Pancreas (tissue), 10 donors: ENCODE results near the gene DAB2. TPM values are rescaled to one million over a fixed set of nuclear protein-coding genes. Genes with fewer than 3 reads are reported as not detected.

Experiments used
- ATAC-seq, 4 donors: fragments of 200-7000 bp; cut with Tn5 transposase; one replicate each; pipeline versions ENCODE4 v1.8.0 to v1.9.1; 2020; ENCODE audit warnings: mild to moderate bottlenecking in 4 of 4, moderate library complexity in 4 of 4
- DNase-seq, 6 donors: peaks; one replicate each; pipeline ENCODE4 v3.0.0-alpha.2; 2020
- FAIRE-seq: peaks from 2 replicates; lab custom pipeline; 2012; peaks lifted over from hg19 to GRCh38; lab: Jason Lieb, UNC
- H3K27ac ChIP-seq, 4 donors: fragments of 200-600 bp; sonication (generic); 1 replicate in 3 of 4; 2 replicates in 1 of 4; pipeline versions ENCODE4 v1.5.0 to v1.8.0; 2020
- H3K27me3 ChIP-seq, 4 donors: fragments of 200-600 bp; one replicate each; pipeline ENCODE4 v1.8.0; 2021
- H3K36me3 ChIP-seq, 3 donors: fragments of 200-600 bp; sonication (generic) in 1 of 3; one replicate each; pipeline versions ENCODE4 v1.5.0 to v1.8.0; 2020 to 2021
- H3K4me1 ChIP-seq, 3 donors: fragments of 200-600 bp; one replicate each; pipeline ENCODE4 v1.8.0; 2021
- H3K4me3 ChIP-seq, 4 donors: fragments of 200-600 bp; sonication (generic) in 2 of 4; one replicate each; pipeline versions ENCODE4 v1.5.0 to v1.8.0; 2020 to 2021
- H3K9me3 ChIP-seq, 4 donors: fragments of 200-600 bp; one replicate each; pipeline ENCODE4 v1.8.0; 2021
- CTCF ChIP-seq, 4 donors: fragments of 200-600 bp; sonication (generic) in 3 of 4; IDR thresholded peaks; one replicate each; pipeline versions ENCODE4 v1.5.0 to v1.8.0; 2021; ENCODE audit warnings: antibody characterized with exemption in 4 of 4
- WGBS, 2 donors: extraction: QIAGEN DNeasy Blood & Tissue Kit; methylation state at CpG; one replicate each; pipeline ENCODE4 v1.1.7; 2013; 5-methylcytosine and 5-hydroxymethylcytosine counted together
- intact Hi-C, 3 donors: fragments of 100-400 bp; cut with DNase I; formaldehyde crosslinking; loops; one replicate each; pipeline versions ENCODE4 v1.11.1 to v1.14.2; 2022
- polyA plus RNA-seq, 2 donors: library from polyadenylated mRNA; stranded (reverse); fragments of 200-250 nt; gene quantifications; one replicate each; pipeline ENCODE4 v1.2.3, GENCODE V29; 2013
- total RNA-seq, 6 donors: library from RNA; stranded (reverse); fragmentation: NEBNext Ultra II Directional in 4 of 6; extraction: Animal tissue kit (Norgen Biotek cat#: 25700) in 4 of 6; gene quantifications; one replicate each; pipeline versions ENCODE4 v1.2.1 to v1.2.4, GENCODE V29; 2021 to 2023
- donor health status: healthy with polysubstance abuse.
- donor health status: DM: no; HTN: no; CAD: no; lungs with moderate emphysema.
- donor health status: DM: no; HTN: no; CAD: no.
- donor health status: control.
- donor health status: control.
- donor health status: Bipolar disorder and iron deficiency.
- donor health status: DM: yes; HTN: yes; CAD: no.
- donor health status: DM: no; HTN: no; CAD: no.
- donor health status: DM: no; HTN: no; CAD: no.
- donor health status: DM: yes; HTN: yes; CAD: no.

The DAB2 gene
- total and polyA plus RNA-seq, 8 donors: 12.0 to 53.3 (median 27.2) TPM

GRCh38 chr5:39377613-39378012, 47.2 kb downstream of the DAB2 start:
- TF ChIP-seq CTCF (IDR thresholded peaks at IDR 0.05): no peak
- intact Hi-C loops: loop anchor here in 2 of 3 donors (5.0 kb wide), 1 partner anchor 170 kb away; no protein-coding TSS in a partner anchor
- DNase-seq (no peak), FAIRE-seq (no peak), ATAC-seq (no peak)
- 38 to 46% methylated on average over 2 of the region's 2 CpGs for WGBS, 2 donors
- Histone ChIP-seq H3K27ac (no peak overlapping the region), H3K4me1 (no peaks in the 10 kb centered on the region), H3K36me3 (no peaks in the 10 kb centered on the region), H3K9me3 (no peaks in the 10 kb centered on the region), H3K27me3 (no peaks in the 10 kb centered on the region), H3K4me3 (no peak overlapping the region)

- H3K36me3 ChIP-seq: peaks cover 0 to 6% (median 0%) of the 10 kb centered on the region in 3 donors
- 19 to 22% methylated on average over 3 of the region's 3 CpGs for WGBS, 2 donors
- FAIRE-seq: peak; percentile 43
Measured at GRCh38 chr5:39376293-39376714, 48.5 kb downstream of the DAB2 start.

GRCh38 chr5:39373791-39374190, 51.0 kb downstream of the DAB2 start:
- Histone ChIP-seq H3K9me3 (no peaks in the 10 kb centered on the region), H3K4me3 (no peak overlapping the region), H3K36me3 (peaks cover 0 to 6% (median 0%) of the 10 kb centered on the region in 3 donors), H3K27me3 (no peaks in the 10 kb centered on the region), H3K4me1 (peaks cover 0 to 9% (median 4%) of the 10 kb centered on the region in 3 donors), H3K27ac (peak overlapping the region in 2 of 4 donors; percentile 54 to 55)
- FAIRE-seq (no peak), ATAC-seq (peak; percentile 48 to 78 (median 60)), DNase-seq (no peak)
- TF ChIP-seq CTCF (IDR thresholded peaks at IDR 0.05): no peak
- 52 to 58% methylated on average over 2 of the region's 2 CpGs for WGBS, 2 donors
- intact Hi-C loops: no loop called here

More at GRCh38 chr5:39376293-39376714, 48.5 kb downstream of the DAB2 start:
- DNase-seq (peak in 2 of 6 donors; percentile 9 to 52), ATAC-seq (peak; percentile 56 to 83 (median 76))
- Histone ChIP-seq H3K27ac (no peak overlapping the region), H3K9me3 (no peaks in the 10 kb centered on the region), H3K4me1 (no peaks in the 10 kb centered on the region), H3K4me3 (no peak overlapping the region), H3K27me3 (no peaks in the 10 kb centered on the region)
- intact Hi-C loops: loop anchor here in 2 of 3 donors (5.0 kb wide), 1 partner anchor 171 kb away; no protein-coding TSS in a partner anchor
- peak; percentile 45 to 72 (median 50) for TF ChIP-seq CTCF (IDR thresholded peaks at IDR 0.05)

GRCh38 chr5:39371367-39371635, 53.5 kb downstream of the DAB2 start:
- no peaks in the 10 kb centered on the region for H3K27me3 ChIP-seq
- no peak for TF ChIP-seq CTCF (IDR thresholded peaks at IDR 0.05)
- intact Hi-C loops: no loop called here
- DNase-seq (no peak), FAIRE-seq (no peak), ATAC-seq (no peak)
- H3K4me1 ChIP-seq: peaks cover 0 to 9% (median 4%) of the 10 kb centered on the region in 3 donors
- H3K4me3 ChIP-seq: no peak overlapping the region
- no peak overlapping the region for H3K27ac ChIP-seq
- H3K36me3 ChIP-seq: peaks cover 0 to 6% (median 0%) of the 10 kb centered on the region in 3 donors
- no peaks in the 10 kb centered on the region for H3K9me3 ChIP-seq
- 47 to 62% methylated on average over 3 of the region's 3 CpGs for WGBS, 2 donors

- FAIRE-seq: no peak
- TF ChIP-seq CTCF (IDR thresholded peaks at IDR 0.05): no peak
- H3K27me3 ChIP-seq: no peaks in the 10 kb centered on the region
- no peaks in the 10 kb centered on the region for H3K9me3 ChIP-seq
- peaks cover 0 to 6% (median 0%) of the 10 kb centered on the region in 3 donors for H3K36me3 ChIP-seq
- 24 to 25% methylated on average over 10 of the region's 10 CpGs for WGBS, 2 donors
- peak; percentile 69 to 87 (median 78) for ATAC-seq
- H3K4me1 ChIP-seq: peaks cover 0 to 9% (median 4%) of the 10 kb centered on the region in 3 donors
- intact Hi-C loops: no loop called here
- DNase-seq: peak in 2 of 6 donors; percentile 32 to 46
- H3K27ac ChIP-seq: peak overlapping the region in 1 of 4 donors; percentile 20
- H3K4me3 ChIP-seq: no peak overlapping the region
Measured at GRCh38 chr5:39370555-39371366, 54.0 kb downstream of the DAB2 start.
